HL-60 (cell line): Measurements from ENCODE around the gene TADA2B.

Experiments used
- GABPA ChIP-seq: IDR thresholded peaks from 2 replicates; pipeline ENCODE4 v1.6.1; 2012; ENCODE audit warnings: low read depth
- POLR2AphosphoS5 ChIP-seq: IDR thresholded peaks from 2 replicates; pipeline ENCODE4 v1.6.1; 2012; ENCODE audit warnings: low read depth
- SPI1 ChIP-seq: IDR thresholded peaks from 2 replicates; pipeline ENCODE4 v1.6.1; 2012; ENCODE audit warnings: low read depth, mild to moderate bottlenecking, borderline replicate concordance
- TF ChIP-seq, protein P1 (sequence below): IDR thresholded peaks from one replicate; pipeline ENCODE4 v1.5.1; 2011; ENCODE audit warnings: low read length, control low read depth, inconsistent platforms; ENCODE audit not compliant: insufficient read depth
- TF ChIP-seq, protein P2 (sequence below): IDR thresholded peaks from 2 replicates; pipeline ENCODE4 v1.6.1; 2012; ENCODE audit warnings: low read depth; ENCODE audit not compliant: insufficient replicate concordance

DNA sequence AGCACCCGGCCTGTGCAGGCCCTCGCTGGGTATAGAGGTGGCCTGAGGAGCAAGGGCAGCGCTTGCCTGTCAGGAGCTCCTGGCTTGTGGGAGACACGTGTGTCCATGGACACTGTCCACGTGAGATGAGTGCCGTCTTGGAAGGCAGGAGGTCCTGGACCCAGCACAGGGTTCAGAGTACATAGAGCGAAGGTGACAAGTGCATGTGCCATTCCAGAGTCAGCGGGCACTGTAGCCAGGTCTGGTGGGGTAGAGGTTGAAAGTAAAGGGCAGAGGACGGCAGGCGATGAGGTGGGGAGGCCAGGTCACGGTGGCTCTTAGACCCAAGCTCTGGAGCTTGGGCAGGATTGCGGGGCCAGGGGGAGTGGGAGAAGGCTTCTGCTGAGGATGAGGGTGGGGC lies 28.4 kb upstream of the TADA2B start:
- TF ChIP-seq, protein P1, sequence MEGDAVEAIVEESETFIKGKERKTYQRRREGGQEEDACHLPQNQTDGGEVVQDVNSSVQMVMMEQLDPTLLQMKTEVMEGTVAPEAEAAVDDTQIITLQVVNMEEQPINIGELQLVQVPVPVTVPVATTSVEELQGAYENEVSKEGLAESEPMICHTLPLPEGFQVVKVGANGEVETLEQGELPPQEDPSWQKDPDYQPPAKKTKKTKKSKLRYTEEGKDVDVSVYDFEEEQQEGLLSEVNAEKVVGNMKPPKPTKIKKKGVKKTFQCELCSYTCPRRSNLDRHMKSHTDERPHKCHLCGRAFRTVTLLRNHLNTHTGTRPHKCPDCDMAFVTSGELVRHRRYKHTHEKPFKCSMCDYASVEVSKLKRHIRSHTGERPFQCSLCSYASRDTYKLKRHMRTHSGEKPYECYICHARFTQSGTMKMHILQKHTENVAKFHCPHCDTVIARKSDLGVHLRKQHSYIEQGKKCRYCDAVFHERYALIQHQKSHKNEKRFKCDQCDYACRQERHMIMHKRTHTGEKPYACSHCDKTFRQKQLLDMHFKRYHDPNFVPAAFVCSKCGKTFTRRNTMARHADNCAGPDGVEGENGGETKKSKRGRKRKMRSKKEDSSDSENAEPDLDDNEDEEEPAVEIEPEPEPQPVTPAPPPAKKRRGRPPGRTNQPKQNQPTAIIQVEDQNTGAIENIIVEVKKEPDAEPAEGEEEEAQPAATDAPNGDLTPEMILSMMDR = no peak
- TF ChIP-seq POLR2AphosphoS5 = no peak
- no peak for TF ChIP-seq SPI1
- no peak for TF ChIP-seq GABPA
- TF ChIP-seq, protein P2, sequence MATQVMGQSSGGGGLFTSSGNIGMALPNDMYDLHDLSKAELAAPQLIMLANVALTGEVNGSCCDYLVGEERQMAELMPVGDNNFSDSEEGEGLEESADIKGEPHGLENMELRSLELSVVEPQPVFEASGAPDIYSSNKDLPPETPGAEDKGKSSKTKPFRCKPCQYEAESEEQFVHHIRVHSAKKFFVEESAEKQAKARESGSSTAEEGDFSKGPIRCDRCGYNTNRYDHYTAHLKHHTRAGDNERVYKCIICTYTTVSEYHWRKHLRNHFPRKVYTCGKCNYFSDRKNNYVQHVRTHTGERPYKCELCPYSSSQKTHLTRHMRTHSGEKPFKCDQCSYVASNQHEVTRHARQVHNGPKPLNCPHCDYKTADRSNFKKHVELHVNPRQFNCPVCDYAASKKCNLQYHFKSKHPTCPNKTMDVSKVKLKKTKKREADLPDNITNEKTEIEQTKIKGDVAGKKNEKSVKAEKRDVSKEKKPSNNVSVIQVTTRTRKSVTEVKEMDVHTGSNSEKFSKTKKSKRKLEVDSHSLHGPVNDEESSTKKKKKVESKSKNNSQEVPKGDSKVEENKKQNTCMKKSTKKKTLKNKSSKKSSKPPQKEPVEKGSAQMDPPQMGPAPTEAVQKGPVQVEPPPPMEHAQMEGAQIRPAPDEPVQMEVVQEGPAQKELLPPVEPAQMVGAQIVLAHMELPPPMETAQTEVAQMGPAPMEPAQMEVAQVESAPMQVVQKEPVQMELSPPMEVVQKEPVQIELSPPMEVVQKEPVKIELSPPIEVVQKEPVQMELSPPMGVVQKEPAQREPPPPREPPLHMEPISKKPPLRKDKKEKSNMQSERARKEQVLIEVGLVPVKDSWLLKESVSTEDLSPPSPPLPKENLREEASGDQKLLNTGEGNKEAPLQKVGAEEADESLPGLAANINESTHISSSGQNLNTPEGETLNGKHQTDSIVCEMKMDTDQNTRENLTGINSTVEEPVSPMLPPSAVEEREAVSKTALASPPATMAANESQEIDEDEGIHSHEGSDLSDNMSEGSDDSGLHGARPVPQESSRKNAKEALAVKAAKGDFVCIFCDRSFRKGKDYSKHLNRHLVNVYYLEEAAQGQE = no peak
